Tongue (tissue), 2 donors: ENCODE measurements around the gene GUCA1C. TPM values are rescaled to one million over a fixed set of nuclear protein-coding genes. Genes with fewer than 3 reads are reported as not detected.

Experiments used
- DNase-seq: peaks from one replicate; pipeline ENCODE4 v3.0.0-alpha.2; 2015
- total RNA-seq: library from RNA; depleted of rRNA; stranded (reverse); fragments of >200 nt; gene quantifications from one replicate; pipeline ENCODE4 v1.2.3, GENCODE V29; 2014

GUCA1C gene
- total RNA-seq, 1 donor from 2014 or later, result not detected

DNA sequence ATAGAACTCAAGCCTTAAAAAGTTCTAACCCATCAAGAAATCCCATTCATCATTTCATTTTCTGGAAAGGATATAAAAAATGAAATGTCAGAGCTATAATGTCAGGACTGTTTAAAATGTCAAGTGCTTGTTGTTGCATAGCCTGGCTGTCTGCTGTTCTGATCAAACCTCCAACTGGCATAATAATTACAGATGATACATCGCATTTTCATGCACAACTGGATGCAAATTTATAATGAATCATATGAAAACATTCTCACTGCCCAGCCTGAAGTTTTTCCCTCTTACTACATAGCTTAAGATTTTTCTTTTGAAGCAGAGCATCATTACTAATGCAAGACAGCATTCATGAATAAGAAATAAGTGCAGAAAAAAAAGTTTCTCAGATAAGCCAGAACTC, 46.5 kb downstream of the GUCA1C start:
- DNase-seq, result no peak

DNA sequence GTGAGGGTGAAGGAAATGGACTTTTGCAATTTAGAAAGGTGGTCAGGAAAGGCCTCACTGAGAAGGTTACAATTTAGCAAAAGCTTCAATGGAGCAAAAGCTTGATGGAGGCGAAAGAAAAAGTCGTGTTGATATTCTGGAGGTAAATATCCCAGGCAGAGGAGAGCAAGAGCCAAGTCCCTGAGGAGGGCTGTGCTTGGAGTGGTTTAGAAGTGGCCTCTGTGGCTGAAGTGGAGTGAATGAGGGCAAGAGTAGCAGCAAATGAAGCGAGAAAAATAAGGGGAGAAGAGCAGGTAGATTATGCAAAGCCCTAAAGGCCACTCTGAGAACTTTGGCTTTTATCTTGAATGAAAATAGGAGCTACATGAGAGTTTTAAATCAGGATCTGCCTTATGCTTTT, 54.1 kb downstream of the GUCA1C start:
- DNase-seq, result no peak

DNA sequence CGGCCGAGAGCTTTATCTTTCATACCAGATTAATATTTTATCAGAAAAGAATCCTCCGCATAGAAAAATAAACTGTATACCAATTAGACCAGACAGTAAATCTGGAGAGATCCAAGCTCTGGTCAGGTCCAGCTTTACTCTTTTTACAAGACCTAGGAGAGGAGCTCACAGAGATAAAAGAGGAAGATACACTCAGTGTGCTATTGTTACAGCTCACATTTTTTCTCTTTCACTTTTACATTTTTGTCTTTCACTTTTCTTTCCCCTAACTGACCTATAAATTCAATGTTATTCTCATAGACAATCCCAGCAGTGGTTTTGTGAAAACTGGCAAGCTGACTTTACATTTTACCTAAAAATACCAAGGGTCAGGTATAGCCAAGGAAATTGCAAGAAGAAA, 55.8 kb downstream of the GUCA1C start:
- no peak for DNase-seq

DNA sequence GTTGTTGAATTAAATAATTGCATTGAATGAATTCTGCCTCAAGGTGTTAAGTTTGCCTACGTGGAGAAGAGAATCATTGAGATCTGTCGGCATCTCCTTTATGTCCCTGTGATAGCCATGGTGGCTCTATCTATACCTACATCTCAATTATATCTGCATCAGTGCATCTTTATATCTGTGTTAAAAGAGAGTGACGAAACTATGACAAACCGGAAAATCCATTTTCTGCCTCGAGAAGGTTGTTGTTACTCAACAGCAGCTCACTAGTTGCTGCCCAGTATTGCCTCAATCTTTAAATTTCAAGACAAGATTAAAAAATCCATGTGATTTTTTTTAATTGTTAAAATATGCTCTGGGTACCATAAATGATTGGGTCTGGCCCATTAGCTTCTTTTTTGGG, 58.7 kb downstream of the GUCA1C start:
- no peak for DNase-seq

DNA sequence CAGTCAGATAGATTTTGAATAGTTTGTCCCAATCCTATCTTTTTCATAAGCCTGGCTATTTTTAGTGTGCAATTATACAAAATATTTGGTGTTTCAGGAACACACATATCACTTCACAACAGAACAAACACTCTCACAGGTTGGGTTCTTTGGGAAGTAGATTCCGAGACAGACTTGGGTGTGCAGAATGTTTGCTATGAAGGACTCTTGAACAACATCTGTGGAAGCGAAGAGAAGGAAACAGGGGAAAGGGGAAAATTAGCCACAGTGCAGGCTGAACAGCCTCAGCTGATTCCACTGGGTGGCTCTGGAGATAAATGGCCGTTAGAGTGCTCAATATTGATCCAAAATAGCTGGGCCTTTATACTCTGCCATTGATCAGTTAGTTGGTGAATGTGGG, 61.8 kb downstream of the GUCA1C start:
- DNase-seq, result no peak

DNA sequence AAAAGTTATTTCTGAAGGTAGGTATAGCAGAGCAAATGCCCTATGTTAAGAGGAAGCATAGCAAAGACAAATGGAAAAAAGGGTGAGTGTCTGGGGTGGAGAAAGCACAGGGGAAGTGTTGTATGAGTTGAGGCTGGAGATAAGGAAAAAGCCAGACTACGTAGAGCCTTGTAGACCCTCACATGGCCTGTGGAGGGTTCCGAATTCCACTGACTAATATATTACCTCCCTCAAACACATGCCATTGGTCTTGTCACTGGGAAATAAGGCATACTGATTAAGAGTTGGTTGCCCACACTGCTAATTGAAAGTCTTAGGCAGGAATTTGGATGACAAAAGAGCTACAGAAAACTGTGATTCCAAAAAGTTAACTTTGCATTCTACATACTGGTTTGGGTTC, 65.9 kb downstream of the GUCA1C start:
- no peak for DNase-seq

DNA sequence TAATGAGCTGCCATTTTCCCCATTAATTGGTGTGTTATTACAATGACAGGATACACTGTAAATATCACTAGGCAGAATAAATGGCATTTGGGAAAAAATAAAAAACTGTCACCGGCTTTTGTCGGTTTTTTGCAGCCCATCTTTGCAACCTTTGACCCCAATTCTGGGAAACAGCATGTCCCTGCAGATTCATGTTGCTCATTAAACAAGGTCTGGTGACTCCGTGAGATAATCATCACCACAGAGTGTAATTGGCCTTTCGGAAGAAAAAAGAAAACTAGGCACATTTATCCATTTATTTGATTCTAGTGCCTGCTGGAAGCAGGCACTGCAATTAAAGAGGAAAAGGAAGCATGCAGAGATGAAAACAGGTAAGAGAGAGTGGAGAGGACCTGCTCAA, 66.6 kb downstream of the GUCA1C start:
- no peak for DNase-seq

DNA sequence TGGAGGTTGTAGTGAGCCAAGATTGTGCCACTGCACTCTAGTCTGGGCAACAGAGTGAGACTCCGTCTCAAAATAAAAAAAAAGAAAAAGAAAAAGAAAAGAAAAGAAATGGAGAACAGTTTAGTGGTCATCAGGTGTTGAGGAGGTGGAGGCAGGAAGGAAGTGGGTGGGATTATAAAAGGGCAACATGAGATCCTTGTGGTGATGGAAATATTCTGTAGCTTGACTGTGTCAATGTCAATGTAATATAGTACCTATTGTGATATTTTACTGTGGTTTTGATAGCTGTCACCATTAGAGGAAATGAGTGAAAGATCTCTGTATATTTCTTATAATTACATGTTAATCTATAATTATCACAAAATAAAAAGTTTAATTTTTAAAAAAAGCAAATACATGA, 70.3 kb downstream of the GUCA1C start:
- DNase-seq, result no peak

DNA sequence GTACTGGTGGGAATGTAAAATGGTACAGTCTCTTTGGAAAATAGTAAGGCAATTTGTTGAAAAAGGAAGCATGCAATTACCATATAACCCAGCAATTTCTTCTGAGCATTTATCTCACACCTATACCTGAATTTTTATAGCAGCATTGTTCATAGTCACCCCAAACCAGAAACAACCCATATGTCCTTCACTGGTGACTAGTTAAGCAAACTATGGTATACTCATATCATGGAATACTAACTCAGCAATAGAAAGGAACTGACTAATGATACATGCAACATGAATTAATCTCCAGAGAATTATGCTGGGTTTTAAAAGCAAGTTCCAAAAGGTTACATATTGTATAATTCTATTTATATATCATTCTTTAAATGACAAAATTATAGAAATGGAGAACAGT, 70.9 kb downstream of the GUCA1C start:
- no peak for DNase-seq

DNA sequence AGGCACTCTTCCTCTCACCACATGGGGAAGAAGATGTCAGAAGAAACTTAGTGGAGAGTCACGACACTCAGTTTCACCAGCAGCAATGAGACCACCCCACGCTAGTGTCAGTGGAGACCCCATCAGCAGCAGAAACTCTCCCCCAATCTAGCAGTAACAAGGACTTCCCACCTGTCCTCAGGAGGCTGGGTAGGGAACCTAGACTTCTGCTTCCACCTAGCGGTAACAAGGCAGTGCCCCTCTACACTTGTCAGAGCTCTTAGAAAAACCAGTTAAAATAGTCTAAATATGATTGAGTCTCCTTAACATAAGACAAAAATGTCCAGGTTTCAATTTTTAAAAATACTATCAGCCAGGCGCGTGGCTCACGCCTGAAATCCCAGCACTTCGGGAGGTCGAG, 73.8 kb downstream of the GUCA1C start:
- DNase-seq, result no peak

DNA sequence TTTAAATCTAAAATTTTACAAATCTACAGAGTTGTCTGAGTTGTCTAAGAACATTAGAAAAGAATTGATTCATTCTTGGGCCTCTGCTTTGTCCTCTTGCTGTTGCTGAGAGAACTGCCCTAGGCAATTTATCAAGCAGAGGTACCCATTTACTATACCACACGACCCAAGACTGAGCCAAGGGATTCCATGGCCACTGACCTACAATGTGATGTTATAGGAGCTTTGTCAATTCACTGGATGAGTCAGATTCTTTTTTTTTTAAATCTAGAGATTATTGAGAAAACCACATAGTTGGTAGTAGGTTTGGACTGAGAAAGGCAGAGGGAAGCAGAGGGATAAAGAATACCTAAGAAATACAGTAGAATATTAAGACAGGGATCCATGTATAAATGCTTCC, 75.8 kb downstream of the GUCA1C start:
- no peak for DNase-seq

DNA sequence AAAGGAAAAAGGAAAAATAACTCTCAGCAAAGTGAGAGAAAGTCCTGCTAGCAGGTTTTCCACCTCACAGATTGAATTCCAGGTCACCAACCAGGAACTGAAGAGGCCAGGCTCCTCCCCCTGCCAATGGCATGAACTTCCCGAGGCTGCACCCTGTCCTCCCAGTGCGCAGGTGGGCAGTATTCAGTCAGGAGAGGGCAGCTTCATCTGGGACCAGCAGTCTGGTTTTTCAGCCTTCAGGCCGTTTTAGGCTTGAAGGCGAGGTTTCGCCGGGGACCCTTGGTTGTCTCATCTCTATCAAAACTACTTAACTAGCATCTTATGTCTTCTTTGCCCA, 89.9 kb downstream of the GUCA1C start:
- no peak for DNase-seq

DNA sequence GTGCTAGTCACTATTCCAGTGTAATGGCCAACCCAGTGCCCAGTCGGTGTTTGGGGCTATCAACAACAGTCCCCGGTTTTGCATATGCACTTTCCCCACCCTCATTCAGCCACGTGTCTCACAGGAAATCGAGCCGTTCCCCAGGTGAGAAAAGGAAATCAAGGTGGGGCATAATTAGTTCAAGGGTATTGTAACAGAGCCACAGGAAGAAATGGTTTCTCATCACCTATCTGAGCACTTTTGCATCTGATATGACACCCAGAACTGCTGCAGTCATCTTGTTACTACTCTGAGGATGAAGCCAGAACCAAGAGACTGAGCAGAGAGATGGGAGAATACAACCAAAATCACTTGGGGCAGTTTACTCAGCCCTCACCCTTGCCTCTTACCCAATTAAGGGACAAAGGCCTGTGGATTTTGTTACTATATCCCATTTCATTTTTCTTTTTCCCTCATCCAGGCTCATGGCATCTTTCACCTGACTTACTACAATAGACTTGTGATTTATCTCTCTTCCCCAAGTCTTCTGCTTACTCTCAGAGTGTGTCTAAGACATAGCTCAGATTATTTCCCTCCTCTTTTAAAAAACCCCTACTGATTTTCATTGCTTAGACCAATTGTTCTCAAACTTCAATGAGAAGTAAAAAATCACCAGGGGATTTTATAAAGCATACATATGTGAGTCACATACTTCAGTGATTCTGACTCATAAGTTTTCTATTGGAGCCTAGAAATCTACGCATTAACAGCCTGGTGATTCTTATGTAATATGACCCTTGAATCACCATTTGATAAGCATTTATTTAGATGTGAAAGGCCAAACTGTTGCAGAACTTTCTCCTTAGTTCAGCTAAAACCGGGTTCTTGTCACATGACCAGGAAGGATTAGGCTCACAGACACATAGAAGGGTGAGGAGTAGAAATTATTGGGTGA, 90.5 kb downstream of the GUCA1C start:
- DNase-seq, result no peak

DNA sequence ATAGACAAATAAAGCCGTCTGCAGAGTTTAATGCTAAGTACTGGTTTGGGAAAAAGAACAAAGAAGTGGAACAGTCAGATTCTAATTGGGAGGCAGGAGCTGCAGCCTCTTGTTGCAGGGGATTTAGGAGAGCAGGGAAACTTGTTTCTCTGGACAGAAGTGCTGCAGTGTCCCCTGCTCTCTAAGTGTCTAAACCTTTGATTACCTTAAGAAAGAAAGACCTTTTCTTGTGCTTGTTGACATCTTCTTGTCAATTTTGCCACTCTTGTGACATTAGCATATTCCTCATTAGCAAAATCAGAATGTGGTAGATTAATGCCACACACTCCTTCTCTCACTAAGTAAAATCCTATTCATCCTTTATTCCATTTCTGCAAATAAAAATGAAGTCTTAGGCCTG, 92.3 kb downstream of the GUCA1C start:
- no peak for DNase-seq

Other genes starting within 250 kb of the GUCA1C start
- gene RETNLB, start 196.5 kb downstream of the GUCA1C start, total RNA-seq, result not detected
- gene TRAT1, start 131.1 kb downstream of the GUCA1C start, total RNA-seq, result not detected
- not detected for gene MORC1, start 164.3 kb upstream of the GUCA1C start, total RNA-seq
- not detected for gene C3orf85, start 182.8 kb upstream of the GUCA1C start, total RNA-seq